CD8-positive, alpha-beta memory T cell (primary cell): ENCODE results near the gene SAXO1. TPM values are rescaled to one million over a fixed set of nuclear protein-coding genes. Genes with fewer than 3 reads are reported as not detected.

Experiments
- CTCF ChIA-PET: fragments of 350-600 bp; sonication (Branson Sonifier 250); formaldehyde crosslinking; loops from one replicate; lab custom pipeline; 2021; ENCODE audit warnings: antibody characterized with exemption; lab: Charles Lee
- POLR2A ChIA-PET: fragments of 350-600 bp; sonication (Branson Sonifier 250); formaldehyde crosslinking; loops from one replicate; lab custom pipeline; 2021; ENCODE audit warnings: antibody characterized with exemption; lab: Charles Lee
- DNase-seq, 5 donors: peaks; one replicate each; pipeline versions ENCODE4 v3.0.0 to v3.0.0-alpha.2; 2020 to 2022; ENCODE audit warnings: mixed read lengths in 1 of 5
- H3K27ac ChIP-seq: one replicate; pipeline ENCODE4 v1.7.0; 2013; ENCODE audit warnings: low read depth, mild to moderate bottlenecking, low read length, moderate library complexity
- H3K27me3 ChIP-seq: 2 replicates; pipeline ENCODE4 v1.7.0; 2013; ENCODE audit warnings: low read length, mild to moderate bottlenecking; ENCODE audit not compliant: insufficient read depth, poor library complexity, severe bottlenecking
- H3K36me3 ChIP-seq: 2 replicates; pipeline ENCODE4 v1.7.0; 2013; ENCODE audit warnings: mild to moderate bottlenecking, low read length, moderate library complexity; ENCODE audit not compliant: insufficient read depth
- H3K4me1 ChIP-seq: 2 replicates; pipeline ENCODE4 v1.7.0; 2013; ENCODE audit warnings: mild to moderate bottlenecking, low read length, moderate library complexity; ENCODE audit not compliant: insufficient read depth
- H3K4me3 ChIP-seq: 2 replicates; pipeline ENCODE4 v1.7.0; 2013; ENCODE audit warnings: mild to moderate bottlenecking, low read length
- H3K9me3 ChIP-seq: 2 replicates; pipeline ENCODE4 v1.7.0; 2013; ENCODE audit warnings: mild to moderate bottlenecking, low read length
- H3K27ac Mint-ChIP-seq, 8 donors: one replicate each; pipeline ENCODE4 v1.8.0; 2020 to 2021; ENCODE audit warnings: mixed read lengths in 8 of 8, mild to moderate bottlenecking in 6 of 8, inconsistent platforms in 3 of 8, moderate library complexity in 3 of 8
- H3K27me3 Mint-ChIP-seq, 2 donors: one replicate each; pipeline ENCODE4 v1.8.0; 2020 to 2021; ENCODE audit warnings: mixed read lengths in 2 of 2, mild to moderate bottlenecking in 1 of 2, moderate library complexity in 1 of 2
- H3K36me3 Mint-ChIP-seq, 3 donors: one replicate each; pipeline ENCODE4 v1.8.0; 2020 to 2021; ENCODE audit warnings: mixed read lengths in 3 of 3, inconsistent platforms in 1 of 3, mild to moderate bottlenecking in 1 of 3
- H3K4me1 Mint-ChIP-seq, 3 donors: one replicate each; pipeline ENCODE4 v1.8.0; 2020 to 2021; ENCODE audit warnings: mixed read lengths in 3 of 3, inconsistent platforms in 1 of 3, mild to moderate bottlenecking in 1 of 3
- H3K4me3 Mint-ChIP-seq, 7 donors: one replicate each; pipeline ENCODE4 v1.8.0; 2020 to 2021; ENCODE audit warnings: mixed read lengths in 7 of 7, mild to moderate bottlenecking in 6 of 7, moderate library complexity in 4 of 7, inconsistent platforms in 2 of 7
- H3K9me3 Mint-ChIP-seq, 5 donors: one replicate each; pipeline ENCODE4 v1.8.0; 2020 to 2022; ENCODE audit warnings: mixed read lengths in 5 of 5, mild to moderate bottlenecking in 3 of 5, moderate library complexity in 2 of 5, inconsistent platforms in 1 of 5
- polyA plus RNA-seq: library from polyadenylated mRNA; unstranded; fragments of 300-500 nt; fragmentation: Illumina TruSeq; gene quantifications from one replicate; pipeline ENCODE4 v1.2.3, GENCODE V29; 2021
- total RNA-seq, 2 experiments: library from RNA; stranded (reverse); gene quantifications; one replicate each; pipeline ENCODE4 v1.2.3, GENCODE V29; 2021

The SAXO1 gene
- total and polyA plus RNA-seq, 3 experiments from 2014 or later: not detected

GRCh38 chr9:18920141-18921084 lies 112.6 kb downstream of the SAXO1 start:
- Histone ChIP-seq H3K36me3 (no peaks in the 10 kb centered on the region), H3K27ac (no peak overlapping the region), H3K4me1 (no peaks in the 10 kb centered on the region), H3K4me3 (no peak overlapping the region), H3K27me3 (no peaks in the 10 kb centered on the region), H3K9me3 (no peaks in the 10 kb centered on the region)
- Mint-ChIP-seq H3K36me3 (no peaks in the 10 kb centered on the region), H3K27ac (no peak overlapping the region), H3K9me3 (no peaks in the 10 kb centered on the region), H3K27me3 (peaks cover 9 to 15% of the 10 kb centered on the region in 2 donors), H3K4me3 (no peak overlapping the region), H3K4me1 (no peaks in the 10 kb centered on the region)
- ChIA-PET CTCF (no interaction called here), POLR2A (no interaction called here)
- no peak for DNase-seq

GRCh38 chr9:18911714-18912342 lies 121.2 kb downstream of the SAXO1 start:
- Histone ChIP-seq H3K27ac (no peak overlapping the region), H3K36me3 (no peaks in the 10 kb centered on the region), H3K27me3 (no peaks in the 10 kb centered on the region), H3K4me1 (no peaks in the 10 kb centered on the region), H3K4me3 (no peak overlapping the region), H3K9me3 (no peaks in the 10 kb centered on the region)
- ChIA-PET CTCF (no interaction called here), POLR2A (no interaction called here)
- Mint-ChIP-seq H3K4me3 (no peak overlapping the region), H3K4me1 (no peaks in the 10 kb centered on the region), H3K27ac (no peak overlapping the region), H3K36me3 (no peaks in the 10 kb centered on the region), H3K9me3 (peaks cover 0 to 4% (median 0%) of the 10 kb centered on the region in 5 donors), H3K27me3 (peaks cover 10 to 15% of the 10 kb centered on the region in 2 donors)
- DNase-seq: no peak

GRCh38 chr9:18910916-18911315 lies 122.1 kb downstream of the SAXO1 start:
- no peaks in the 10 kb centered on the region for H3K36me3 ChIP-seq
- no peaks in the 10 kb centered on the region for H3K4me1 ChIP-seq
- DNase-seq: no peak
- no peaks in the 10 kb centered on the region for H3K27me3 ChIP-seq
- Mint-ChIP-seq H3K9me3 (peaks cover 0 to 4% (median 0%) of the 10 kb centered on the region in 5 donors), H3K4me1 (no peaks in the 10 kb centered on the region), H3K27me3 (peaks cover 11 to 15% of the 10 kb centered on the region in 2 donors), H3K27ac (no peak overlapping the region), H3K36me3 (no peaks in the 10 kb centered on the region), H3K4me3 (no peak overlapping the region)
- no peaks in the 10 kb centered on the region for H3K9me3 ChIP-seq
- CTCF ChIA-PET: no interaction called here
- no peak overlapping the region for H3K4me3 ChIP-seq
- POLR2A ChIA-PET: no interaction called here
- no peak overlapping the region for H3K27ac ChIP-seq

GRCh38 chr9:18910435-18910834 lies 122.6 kb downstream of the SAXO1 start:
- CTCF ChIA-PET: no interaction called here
- H3K4me3 Mint-ChIP-seq: no peak overlapping the region
- H3K27ac Mint-ChIP-seq: no peak overlapping the region
- peaks cover 0 to 4% (median 0%) of the 10 kb centered on the region in 5 donors for H3K9me3 Mint-ChIP-seq
- no peak for DNase-seq
- Histone ChIP-seq H3K4me3 (no peak overlapping the region), H3K4me1 (no peaks in the 10 kb centered on the region), H3K27me3 (no peaks in the 10 kb centered on the region), H3K36me3 (no peaks in the 10 kb centered on the region), H3K9me3 (no peaks in the 10 kb centered on the region), H3K27ac (no peak overlapping the region)
- H3K36me3 Mint-ChIP-seq: no peaks in the 10 kb centered on the region
- no peaks in the 10 kb centered on the region for H3K4me1 Mint-ChIP-seq
- POLR2A ChIA-PET: no interaction called here
- H3K27me3 Mint-ChIP-seq: peaks cover 11 to 15% of the 10 kb centered on the region in 2 donors

- H3K36me3 Mint-ChIP-seq: no peaks in the 10 kb centered on the region
- no peaks in the 10 kb centered on the region for H3K36me3 ChIP-seq
- no peak overlapping the region for H3K4me3 Mint-ChIP-seq
- H3K4me1 ChIP-seq: no peaks in the 10 kb centered on the region
- H3K27ac ChIP-seq: no peak overlapping the region
- CTCF ChIA-PET: no interaction called here
- H3K4me1 Mint-ChIP-seq: no peaks in the 10 kb centered on the region
- H3K27ac Mint-ChIP-seq: no peak overlapping the region
- DNase-seq: no peak
- no peaks in the 10 kb centered on the region for H3K27me3 ChIP-seq
- peaks cover 0 to 4% (median 0%) of the 10 kb centered on the region in 5 donors for H3K9me3 Mint-ChIP-seq
- H3K9me3 ChIP-seq: no peaks in the 10 kb centered on the region
- peaks cover 10 to 15% of the 10 kb centered on the region in 2 donors for H3K27me3 Mint-ChIP-seq
- POLR2A ChIA-PET: no interaction called here
- no peak overlapping the region for H3K4me3 ChIP-seq
Measured at GRCh38 chr9:18909140-18910018, 123.6 kb downstream of the SAXO1 start.

GRCh38 chr9:18907927-18908625 lies 124.9 kb downstream of the SAXO1 start:
- DNase-seq: no peak
- H3K36me3 Mint-ChIP-seq: no peaks in the 10 kb centered on the region
- Histone ChIP-seq H3K4me3 (no peak overlapping the region), H3K9me3 (no peaks in the 10 kb centered on the region), H3K27ac (no peak overlapping the region), H3K4me1 (no peaks in the 10 kb centered on the region), H3K36me3 (no peaks in the 10 kb centered on the region), H3K27me3 (no peaks in the 10 kb centered on the region)
- no peak overlapping the region for H3K27ac Mint-ChIP-seq
- ChIA-PET CTCF (no interaction called here), POLR2A (no interaction called here)
- peaks cover 10 to 15% of the 10 kb centered on the region in 2 donors for H3K27me3 Mint-ChIP-seq
- H3K9me3 Mint-ChIP-seq: peaks cover 0 to 7% (median 0%) of the 10 kb centered on the region in 5 donors
- H3K4me1 Mint-ChIP-seq: no peaks in the 10 kb centered on the region
- no peak overlapping the region for H3K4me3 Mint-ChIP-seq

- H3K4me3 Mint-ChIP-seq: no peak overlapping the region
- DNase-seq: no peak
Measured at GRCh38 chr9:18906656-18907395, 126.2 kb downstream of the SAXO1 start.

More at GRCh38 chr9:18906656-18907395, 126.2 kb downstream of the SAXO1 start:
- CTCF ChIA-PET: no interaction called here
- Histone ChIP-seq H3K36me3 (no peaks in the 10 kb centered on the region), H3K4me3 (no peak overlapping the region), H3K27me3 (no peaks in the 10 kb centered on the region), H3K27ac (no peak overlapping the region), H3K9me3 (no peaks in the 10 kb centered on the region), H3K4me1 (no peaks in the 10 kb centered on the region)
- Mint-ChIP-seq H3K9me3 (peaks cover 5 to 14% (median 9%) of the 10 kb centered on the region in 5 donors), H3K27me3 (peaks cover 10 to 15% of the 10 kb centered on the region in 2 donors), H3K4me1 (no peaks in the 10 kb centered on the region), H3K27ac (no peak overlapping the region), H3K36me3 (no peaks in the 10 kb centered on the region)
- POLR2A ChIA-PET: no interaction called here
